GM12864 (cell line): ENCODE data around the gene SNPH.

Source experiments
- DNase-seq: peaks from one replicate; pipeline ENCODE4 v3.0.0-alpha.2; 2011; ENCODE audit warnings: low read depth
- H3K4me3 ChIP-seq: 2 replicates; pipeline ENCODE4 v1.5.1; 2011; ENCODE audit warnings: mild to moderate bottlenecking, low read depth, low read length, control low read depth
- CTCF ChIP-seq: IDR thresholded peaks from 2 replicates; pipeline ENCODE4 v1.5.1; 2011; ENCODE audit warnings: low read depth, mild to moderate bottlenecking, moderate library complexity, low read length, control low read depth, inconsistent platforms; ENCODE audit errors: missing control alignments

Gene SNPH

GRCh38 chr20:1302685-1303541 is 36.8 kb downstream of the SNPH start:
- H3K4me3 ChIP-seq = no peak overlapping the region
- DNase-seq = no peak
- TF ChIP-seq CTCF = no peak

- DNase-seq = no peak
- TF ChIP-seq CTCF = no peak
- H3K4me3 ChIP-seq = no peak overlapping the region
These were observed 38.8 kb downstream of the SNPH start for GRCh38 chr20:1304710-1305515.

- no peak for TF ChIP-seq CTCF
- H3K4me3 ChIP-seq = no peak overlapping the region
- DNase-seq = no peak
These were observed 39.6 kb downstream of the SNPH start for GRCh38 chr20:1305712-1306111.

GRCh38 chr20:1306316-1307135 is 40.4 kb downstream of the SNPH start:
- no peak for TF ChIP-seq CTCF

GRCh38 chr20:1307171-1307570 is 41.1 kb downstream of the SNPH start:
- no peak overlapping the region for H3K4me3 ChIP-seq
- TF ChIP-seq CTCF = no peak
- no peak for DNase-seq

More at GRCh38 chr20:1306316-1307135, 40.4 kb downstream of the SNPH start:
- no peak overlapping the region for H3K4me3 ChIP-seq
- no peak for DNase-seq

- H3K4me3 ChIP-seq = no peak overlapping the region
- no peak for DNase-seq
- no peak for TF ChIP-seq CTCF
These were observed 41.5 kb downstream of the SNPH start for GRCh38 chr20:1307571-1307971.
